ENCODE data around the gene DENND2C. TPM values are rescaled to one million over a fixed set of nuclear protein-coding genes. Genes with fewer than 3 reads are reported as not detected.
"Not testable (repeated sequence)": the region's sequence is repeated elsewhere in the genome, so short reads cannot be mapped to it uniquely, and the experiment has no call there.

DENND2C gene
- total RNA-seq, 1 donor: 8.3 TPM

DNA sequence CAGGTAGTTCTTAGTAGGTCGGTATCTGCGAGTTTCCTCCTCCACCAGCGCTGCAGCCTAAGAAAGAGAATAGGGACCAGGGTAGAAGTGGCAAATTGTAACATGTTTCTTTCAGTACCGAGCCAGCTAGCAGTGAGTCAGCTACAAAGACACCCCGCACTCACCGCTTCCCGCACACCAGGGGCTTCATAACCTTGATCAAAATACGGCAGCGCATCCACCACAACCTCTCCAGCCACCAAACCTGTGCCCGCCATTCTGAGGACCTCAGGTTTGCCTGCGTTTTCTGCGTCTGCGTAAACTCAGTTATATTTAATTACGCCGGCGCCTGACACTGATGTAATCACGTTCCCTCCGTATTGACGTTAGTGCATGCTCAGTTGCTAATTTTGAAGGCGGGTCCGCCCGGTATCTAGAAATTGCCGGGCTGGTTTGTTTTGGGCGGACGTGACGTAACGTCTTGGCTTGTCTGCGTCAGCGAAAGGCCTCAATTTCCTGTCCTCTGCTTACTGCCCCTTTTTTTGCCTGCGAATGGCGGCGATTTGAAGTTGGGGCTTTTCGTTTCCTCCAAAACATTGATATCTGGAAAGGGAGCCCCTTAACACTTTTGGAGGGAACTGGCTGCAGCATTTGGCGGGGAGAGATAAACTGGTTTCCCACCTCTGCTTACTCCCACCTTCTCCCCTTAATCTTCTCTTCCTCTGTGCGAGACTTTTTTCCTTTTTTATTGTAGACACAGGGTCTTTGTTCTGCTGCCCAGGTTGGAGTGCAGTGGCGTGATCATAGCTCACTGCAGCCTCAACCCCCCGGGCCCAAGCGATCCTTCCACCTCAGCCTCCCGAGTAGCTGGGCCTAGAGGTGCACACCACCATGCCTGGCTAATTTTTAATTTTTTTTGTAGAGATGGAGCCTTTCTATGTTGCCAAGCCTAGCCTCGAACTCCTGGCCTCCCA, 88.2 kb downstream of the DENND2C start, which contains the start of gene BCAS2:
Gene BCAS2, minus strand, starts transcription at position 281 of the 953 bp plus-strand sequence. Its CDS starts 24 bp downstream, at position 257.
- peak within 1 kb of the TSS; percentile 97 for H2AFZ ChIP-seq (ENCODE audit: low read length)
- peaks cover 37% of the 10 kb centered on the region for H3K79me2 ChIP-seq (ENCODE audit: insufficient read depth, low read length)
- H4K20me1 ChIP-seq (ENCODE audit: insufficient read depth, low read length): no peaks in the 10 kb centered on the region
- DNase-seq (ENCODE audit: insufficient read length, low spot score, missing footprints): peak; percentile 89
- H3K27me3 ChIP-seq (ENCODE audit: insufficient read depth, low read length): no peaks in the 10 kb centered on the region
- peak within 1 kb of the TSS; percentile 83 for H3K4me3 ChIP-seq (ENCODE audit: insufficient read depth, low read length)
- H3K4me1 ChIP-seq (ENCODE audit: insufficient read depth, low read length): peaks cover 14% of the 10 kb centered on the region
- peak within 1 kb of the TSS; percentile 95 for H3K4me2 ChIP-seq (ENCODE audit: insufficient read depth, low read length)
- TF ChIP-seq, protein P1, sequence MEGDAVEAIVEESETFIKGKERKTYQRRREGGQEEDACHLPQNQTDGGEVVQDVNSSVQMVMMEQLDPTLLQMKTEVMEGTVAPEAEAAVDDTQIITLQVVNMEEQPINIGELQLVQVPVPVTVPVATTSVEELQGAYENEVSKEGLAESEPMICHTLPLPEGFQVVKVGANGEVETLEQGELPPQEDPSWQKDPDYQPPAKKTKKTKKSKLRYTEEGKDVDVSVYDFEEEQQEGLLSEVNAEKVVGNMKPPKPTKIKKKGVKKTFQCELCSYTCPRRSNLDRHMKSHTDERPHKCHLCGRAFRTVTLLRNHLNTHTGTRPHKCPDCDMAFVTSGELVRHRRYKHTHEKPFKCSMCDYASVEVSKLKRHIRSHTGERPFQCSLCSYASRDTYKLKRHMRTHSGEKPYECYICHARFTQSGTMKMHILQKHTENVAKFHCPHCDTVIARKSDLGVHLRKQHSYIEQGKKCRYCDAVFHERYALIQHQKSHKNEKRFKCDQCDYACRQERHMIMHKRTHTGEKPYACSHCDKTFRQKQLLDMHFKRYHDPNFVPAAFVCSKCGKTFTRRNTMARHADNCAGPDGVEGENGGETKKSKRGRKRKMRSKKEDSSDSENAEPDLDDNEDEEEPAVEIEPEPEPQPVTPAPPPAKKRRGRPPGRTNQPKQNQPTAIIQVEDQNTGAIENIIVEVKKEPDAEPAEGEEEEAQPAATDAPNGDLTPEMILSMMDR (IDR thresholded peaks at IDR 0.05; ENCODE audit: extremely low read depth, low read depth, low read length): no peak
- H3K9me3 ChIP-seq (ENCODE audit: low read depth, low read length): no peaks in the 10 kb centered on the region
- H3K36me3 ChIP-seq (ENCODE audit: insufficient read depth, low read length): peaks cover 25% of the 10 kb centered on the region
- peak within 1 kb of the TSS; percentile 93 for H3K27ac ChIP-seq (ENCODE audit: low read depth, low read length)

DNA sequence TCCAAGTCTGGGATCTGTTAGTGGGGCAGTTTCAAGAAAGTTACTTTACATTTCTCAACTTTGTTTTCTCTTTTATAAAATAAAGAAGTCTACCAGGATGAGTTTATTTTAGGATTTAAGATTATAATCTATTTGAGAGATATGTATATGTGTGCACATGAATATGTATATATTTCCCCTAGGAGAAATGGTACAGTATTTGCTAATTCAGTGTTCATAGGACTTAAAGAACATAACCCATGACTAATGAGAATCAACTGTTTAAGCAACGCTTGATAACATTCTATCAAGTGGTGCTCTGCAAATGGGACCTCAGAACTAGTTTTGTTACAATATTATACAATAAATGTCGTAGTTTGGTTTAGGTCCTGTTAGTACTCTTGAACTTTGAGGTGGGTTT, 95.5 kb downstream of the DENND2C start:
- Histone ChIP-seq H2AFZ (ENCODE audit: low read length) (no peak overlapping the region), H3K36me3 (ENCODE audit: insufficient read depth, low read length) (peaks cover 69% of the 10 kb centered on the region), H3K27me3 (ENCODE audit: insufficient read depth, low read length) (no peaks in the 10 kb centered on the region), H3K4me2 (ENCODE audit: insufficient read depth, low read length) (no peak overlapping the region), H3K27ac (ENCODE audit: low read depth, low read length) (no peak overlapping the region), H3K4me1 (ENCODE audit: insufficient read depth, low read length) (no peaks in the 10 kb centered on the region), H4K20me1 (ENCODE audit: insufficient read depth, low read length) (no peaks in the 10 kb centered on the region), H3K9me3 (ENCODE audit: low read depth, low read length) (no peaks in the 10 kb centered on the region), H3K79me2 (ENCODE audit: insufficient read depth, low read length) (peaks cover 18% of the 10 kb centered on the region), H3K4me3 (ENCODE audit: insufficient read depth, low read length) (no peak overlapping the region)
- TF ChIP-seq, protein P1 (IDR thresholded peaks at IDR 0.05; ENCODE audit: extremely low read depth, low read depth, low read length): no peak
- no peak for DNase-seq (ENCODE audit: insufficient read length, low spot score, missing footprints)

DNA sequence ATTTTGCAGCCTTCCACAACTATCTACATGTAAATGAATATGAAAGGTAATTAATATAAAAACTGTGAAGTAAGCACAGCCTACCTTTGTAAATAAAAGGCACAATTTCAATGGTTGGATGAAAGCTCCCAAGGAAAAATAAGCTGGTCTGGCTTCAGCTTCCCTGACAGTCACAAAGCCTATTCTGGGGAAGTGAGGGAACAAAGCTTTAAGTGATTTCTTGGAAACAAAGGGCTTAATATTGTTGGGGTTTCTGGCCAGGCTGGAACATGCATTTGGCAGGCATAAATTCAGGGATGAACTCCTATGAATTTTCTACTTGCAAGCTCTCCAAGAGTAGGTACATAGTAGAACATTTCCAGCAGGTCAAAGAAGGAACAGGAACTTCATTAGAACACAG, 105.7 kb downstream of the DENND2C start:
- Histone ChIP-seq H3K4me3 (ENCODE audit: insufficient read depth, low read length) (no peak overlapping the region), H3K4me1 (ENCODE audit: insufficient read depth, low read length) (no peaks in the 10 kb centered on the region), H3K27ac (ENCODE audit: low read depth, low read length) (no peak overlapping the region), H3K9me3 (ENCODE audit: low read depth, low read length) (no peaks in the 10 kb centered on the region), H2AFZ (ENCODE audit: low read length) (no peak overlapping the region), H3K79me2 (ENCODE audit: insufficient read depth, low read length) (no peaks in the 10 kb centered on the region), H3K27me3 (ENCODE audit: insufficient read depth, low read length) (no peaks in the 10 kb centered on the region), H4K20me1 (ENCODE audit: insufficient read depth, low read length) (no peaks in the 10 kb centered on the region), H3K4me2 (ENCODE audit: insufficient read depth, low read length) (no peak overlapping the region), H3K36me3 (ENCODE audit: insufficient read depth, low read length) (peaks cover 26% of the 10 kb centered on the region)
- TF ChIP-seq, protein P1 (IDR thresholded peaks at IDR 0.05; ENCODE audit: extremely low read depth, low read depth, low read length): no peak
- no peak for DNase-seq (ENCODE audit: insufficient read length, low spot score, missing footprints)

DNA sequence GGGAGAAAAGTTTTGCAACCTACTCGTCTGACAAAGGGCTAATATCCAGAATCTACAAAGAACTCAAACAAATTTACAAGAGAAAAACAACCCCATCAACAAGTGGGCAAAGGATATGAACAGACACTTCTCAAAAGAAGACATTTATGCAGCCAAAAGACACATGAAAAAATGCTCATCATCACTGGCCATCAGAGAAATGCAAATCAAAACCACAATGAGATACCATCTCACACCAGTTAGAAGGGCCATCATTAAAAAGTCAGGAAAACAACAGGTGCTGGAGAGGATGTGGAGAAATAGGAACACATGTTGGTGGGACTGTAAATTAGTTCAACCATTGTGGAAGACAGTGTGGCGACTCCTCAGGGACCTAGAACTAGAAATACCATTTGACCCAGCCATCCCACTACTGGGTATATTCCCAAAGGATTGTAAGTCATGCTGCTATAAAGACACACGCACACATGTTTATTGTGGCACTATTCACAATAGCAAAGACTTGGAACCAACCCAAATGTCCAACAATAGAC, 106.8 kb downstream of the DENND2C start:
- not testable (repeated sequence) for H3K27ac ChIP-seq (ENCODE audit: low read depth, low read length); H3K79me2 ChIP-seq (ENCODE audit: insufficient read depth, low read length); H3K27me3 ChIP-seq (ENCODE audit: insufficient read depth, low read length); H4K20me1 ChIP-seq (ENCODE audit: insufficient read depth, low read length); H2AFZ ChIP-seq (ENCODE audit: low read length); DNase-seq (ENCODE audit: insufficient read length, low spot score, missing footprints); H3K4me2 ChIP-seq (ENCODE audit: insufficient read depth, low read length); H3K4me1 ChIP-seq (ENCODE audit: insufficient read depth, low read length); H3K9me3 ChIP-seq (ENCODE audit: low read depth, low read length); H3K4me3 ChIP-seq (ENCODE audit: insufficient read depth, low read length)
- H3K36me3 ChIP-seq (ENCODE audit: insufficient read depth, low read length): peaks cover 16% of the 10 kb centered on the region
